NCI-H2029 (cell line): Measurements from ENCODE around the gene ECSCR.
"Not testable (repeated sequence)": the region's sequence is repeated elsewhere in the genome, so short reads cannot be mapped to it uniquely, and the experiment has no call there.

Experiments used
- DNase-seq: peaks from one replicate; lab custom pipeline; 2025; lab: John Stamatoyannopoulos, UW

ECSCR gene

GRCh38 chr5:139446956-139447779 is 15.4 kb downstream of the ECSCR start:
- DNase-seq = no peak

- no peak for DNase-seq
These were observed 17.0 kb downstream of the ECSCR start for GRCh38 chr5:139445325-139446170.

DNA sequence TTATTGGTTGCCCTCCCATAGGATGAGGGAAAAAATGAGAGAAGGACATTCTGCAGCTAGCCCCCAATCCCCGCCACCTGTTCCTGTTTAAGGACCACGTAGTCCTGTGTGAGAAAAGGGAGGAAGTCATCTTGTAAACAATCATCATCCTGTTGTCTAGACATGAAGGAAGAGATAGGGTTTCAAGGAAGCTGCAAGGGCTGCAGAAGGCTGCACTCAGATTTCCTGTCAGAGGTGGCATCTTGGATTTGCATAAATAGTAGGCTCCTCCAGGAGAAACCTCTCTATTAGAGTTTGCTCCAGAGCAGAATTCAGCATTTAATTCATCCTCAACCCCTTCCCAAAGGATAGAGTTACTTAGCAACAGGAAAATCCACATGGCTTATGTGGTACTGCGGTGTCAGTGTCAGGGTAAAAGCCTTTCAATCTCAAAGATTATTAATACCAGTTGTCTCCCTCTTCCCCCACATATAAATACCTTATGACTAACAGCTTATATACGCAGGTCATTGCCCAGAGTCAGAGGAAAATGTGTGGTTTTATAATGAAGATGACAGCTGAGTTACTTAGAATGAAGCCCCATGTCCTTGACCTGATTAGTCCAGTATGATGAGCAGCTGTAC is 18.6 kb downstream of the ECSCR start:
- DNase-seq = peak; percentile 20

- DNase-seq = not testable (repeated sequence)
These were observed 22.1 kb downstream of the ECSCR start for GRCh38 chr5:139440416-139440815.

- peak; percentile 87 for DNase-seq
These were observed 23.3 kb downstream of the ECSCR start, which contains the start of gene DNAJC18 for GRCh38 chr5:139439013-139439903. DNAJC18 (minus strand) TSS chr5:139439525; CDS start chr5:139439445, 80 bp downstream.

- DNase-seq = no peak
These were observed 23.9 kb downstream of the ECSCR start for GRCh38 chr5:139438707-139439012.

- DNase-seq = no peak
These were observed 26.9 kb downstream of the ECSCR start for GRCh38 chr5:139435676-139436075.

DNA sequence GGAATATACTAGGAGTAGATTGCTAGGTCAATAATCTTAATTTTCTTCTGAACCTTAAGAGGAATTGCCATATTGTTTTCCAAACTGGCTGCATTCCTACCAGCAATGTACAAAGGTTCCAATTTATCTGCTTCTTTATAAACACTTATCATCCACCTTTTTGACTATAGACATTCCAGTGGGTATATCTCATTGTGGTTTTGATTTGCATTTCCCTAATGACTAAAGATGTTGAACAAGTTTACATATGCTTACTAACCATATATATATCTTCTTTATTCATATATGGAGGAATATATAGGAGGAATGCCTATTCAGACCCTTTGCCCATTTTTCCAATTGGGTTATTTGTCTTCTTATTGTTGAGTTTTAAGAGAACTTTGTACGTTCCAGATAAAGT is 30.8 kb downstream of the ECSCR start:
- no peak for DNase-seq

- DNase-seq = no peak
These were observed 32.5 kb downstream of the ECSCR start for GRCh38 chr5:139430015-139430414.

GRCh38 chr5:139426203-139426885 is 36.2 kb downstream of the ECSCR start:
- DNase-seq = no peak

GRCh38 chr5:139425497-139425896 is 37.0 kb downstream of the ECSCR start:
- no peak for DNase-seq

DNA sequence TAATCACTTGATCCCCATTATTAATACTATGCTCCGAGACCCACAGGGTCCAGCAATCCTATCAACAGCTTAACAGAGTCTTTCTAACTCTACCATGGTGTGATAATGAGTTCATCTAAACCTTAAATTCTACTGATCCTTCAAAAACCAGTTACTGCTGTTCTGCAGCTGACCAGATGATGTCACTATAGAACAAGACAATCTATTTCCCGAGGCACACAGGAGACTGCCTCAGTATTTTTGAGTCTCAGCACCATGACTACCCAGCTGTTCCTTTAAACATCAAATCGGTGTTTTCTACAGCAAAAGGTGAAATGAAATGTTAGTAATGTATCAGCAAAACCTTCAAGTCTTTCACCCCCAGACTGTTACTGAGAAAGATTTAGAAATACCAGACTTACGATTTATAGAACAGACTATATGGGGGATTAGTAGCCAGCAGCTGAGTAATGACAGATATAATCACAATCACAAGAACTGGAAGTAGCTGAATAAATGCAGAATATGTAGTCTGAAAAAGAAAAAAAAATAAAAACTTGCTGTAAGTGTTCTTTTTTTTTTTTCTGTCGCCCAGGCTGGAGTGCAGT is 40.1 kb downstream of the ECSCR start:
- DNase-seq = peak; percentile 57

- DNase-seq = no peak
These were observed 43.0 kb downstream of the ECSCR start for GRCh38 chr5:139419226-139420192.

DNA sequence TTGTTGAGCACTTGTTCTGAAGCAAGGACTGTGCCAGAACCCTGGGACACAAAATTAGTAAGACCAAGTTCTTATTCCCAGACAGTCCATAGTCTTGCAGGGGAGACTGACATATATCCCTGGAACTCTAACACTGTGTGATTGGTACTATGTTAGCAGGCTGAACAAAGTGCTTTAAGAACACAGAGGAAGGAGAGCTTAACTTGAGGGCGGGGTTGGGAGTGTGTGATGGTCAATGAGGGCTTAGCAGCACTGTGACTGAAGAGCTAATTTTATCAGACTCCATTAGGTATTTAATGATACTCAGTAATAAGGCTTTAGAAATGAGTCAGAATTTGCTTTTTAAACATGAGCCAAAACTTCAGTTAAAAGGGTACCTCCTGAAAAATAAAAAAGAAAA is 43.8 kb downstream of the ECSCR start:
- no peak for DNase-seq

- DNase-seq = no peak
These were observed 45.3 kb downstream of the ECSCR start for GRCh38 chr5:139417214-139417613.

GRCh38 chr5:139416651-139417050 is 45.9 kb downstream of the ECSCR start:
- no peak for DNase-seq

GRCh38 chr5:139415869-139416268 is 46.7 kb downstream of the ECSCR start:
- no peak for DNase-seq

- DNase-seq = no peak
These were observed 47.2 kb downstream of the ECSCR start for GRCh38 chr5:139415221-139415861.

DNA sequence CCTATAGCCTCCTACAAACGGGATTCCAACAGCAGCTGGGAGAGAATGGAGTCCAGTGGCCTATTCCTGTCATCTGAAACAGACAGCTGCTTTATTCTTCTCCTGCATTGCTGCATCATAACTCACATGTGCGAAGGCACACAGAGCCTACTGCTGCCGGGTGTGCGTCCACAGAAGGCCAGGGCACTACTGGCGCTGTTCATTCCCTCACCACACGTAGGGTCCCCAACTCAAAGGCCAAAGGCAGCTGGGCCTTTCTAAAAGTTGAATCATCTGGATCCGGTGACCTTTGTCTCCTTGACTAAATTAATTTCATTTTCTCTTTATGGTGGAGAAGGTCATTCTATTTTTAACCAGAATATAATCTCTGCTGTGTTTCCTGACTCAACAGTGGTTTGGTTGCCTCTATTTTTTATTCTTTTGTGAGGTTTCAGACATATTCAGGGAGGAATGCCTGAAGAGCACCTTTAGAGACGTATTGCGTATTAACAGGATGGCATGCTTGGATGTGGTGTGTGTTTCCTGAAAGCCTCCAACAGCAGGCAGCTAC is 47.9 kb downstream of the ECSCR start:
- no peak for DNase-seq
